Esophagus squamous epithelium (tissue), 5 donors: Measurements from ENCODE around the gene ALKBH2. TPM values are rescaled to one million over a fixed set of nuclear protein-coding genes. Genes with fewer than 3 reads are reported as not detected.
A peak's percentile ranks its signal among the peaks of the same experiment; 100 is the strongest.

ENCODE experiments used
- DNase-seq: peaks from one replicate; lab custom pipeline; 2025; lab: John Stamatoyannopoulos, UW
- H3K27ac ChIP-seq, 4 donors: fragments of 200-600 bp; sonication (generic); one replicate each; pipeline ENCODE4 v1.5.1; 2016 to 2019; ENCODE audit warnings: mild to moderate bottlenecking in 1 of 4
- H3K27me3 ChIP-seq, 4 donors: fragments of 200-600 bp; sonication (generic); 1 replicate in 3 of 4; 2 replicates in 1 of 4; pipeline versions ENCODE4 v1.5.1 to v1.6.0; 2017 to 2021; ENCODE audit warnings: antibody characterized with exemption in 1 of 4
- H3K36me3 ChIP-seq, 3 donors: fragments of 200-600 bp; sonication (generic); one replicate each; pipeline ENCODE4 v1.5.1; 2016 to 2019
- H3K4me1 ChIP-seq, 3 donors: fragments of 200-600 bp; sonication (generic); one replicate each; pipeline ENCODE4 v1.5.1; 2017 to 2019
- H3K4me3 ChIP-seq, 4 donors: fragments of 200-600 bp; sonication (generic); 1 replicate in 3 of 4; 2 replicates in 1 of 4; pipeline ENCODE4 v1.5.1; 2016 to 2019; ENCODE audit warnings: mild to moderate bottlenecking in 2 of 4, moderate library complexity in 1 of 4
- H3K9me3 ChIP-seq, 3 donors: fragments of 200-600 bp; sonication (generic); one replicate each; pipeline ENCODE4 v1.5.1; 2016 to 2019
- POLR2A ChIP-seq, 4 donors: fragments of 450-650 bp; IDR thresholded peaks; one replicate each; pipeline ENCODE4 v1.6.1; 2017; ENCODE audit warnings: antibody characterized with exemption in 4 of 4, mild to moderate bottlenecking in 4 of 4, moderate library complexity in 3 of 4
- WGBS, 2 donors: methylation state at CpG; one replicate each; pipeline ENCODE4 v1.1.5; 2018; 5-methylcytosine and 5-hydroxymethylcytosine counted together
- intact Hi-C: fragments of 100-400 bp; cut with DNase I; formaldehyde crosslinking; loops from one replicate; pipeline ENCODE4 v1.15.0; 2022
- total RNA-seq, 4 donors: library from RNA; depleted of rRNA; stranded (reverse); fragments of >200 nt; gene quantifications; one replicate each; pipeline ENCODE4 v1.1.0, GENCODE V29; 2016
- TF ChIP-seq, protein P1 (sequence below), 6 experiments: fragments of 450-650 bp in 4 of 6; fragments of 200-600 bp in 2 of 6; sonication (generic) in 2 of 6; IDR thresholded peaks; one replicate each; pipeline ENCODE4 v1.5.1; 2016 to 2019; ENCODE audit warnings: antibody characterized with exemption in 6 of 6, mild to moderate bottlenecking in 4 of 6, moderate library complexity in 4 of 6
- donor health status: DM: yes; HTN: yes; CAD: no.

The ALKBH2 gene
- total RNA-seq, 4 donors from 2014 or later: 7.9 to 20.6 (median 14.8) TPM

- Histone ChIP-seq H3K27me3 (no peaks in the 10 kb centered on the region), H3K9me3 (no peaks in the 10 kb centered on the region), H3K36me3 (peaks cover 0 to 16% (median 0%) of the 10 kb centered on the region in 3 donors), H3K4me3 (no peak overlapping the region), H3K4me1 (peaks cover 9 to 81% (median 45%) of the 10 kb centered on the region in 3 donors), H3K27ac (peak overlapping the region in 3 of 4 donors; percentile 72 to 95 (median 87))
- intact Hi-C loops: loop anchor here (10.0 kb wide), 1 partner anchor 271 kb away; no protein-coding TSS in a partner anchor
- TF ChIP-seq POLR2A (IDR thresholded peaks at IDR 0.05): no peak
- TF ChIP-seq, protein P1, sequence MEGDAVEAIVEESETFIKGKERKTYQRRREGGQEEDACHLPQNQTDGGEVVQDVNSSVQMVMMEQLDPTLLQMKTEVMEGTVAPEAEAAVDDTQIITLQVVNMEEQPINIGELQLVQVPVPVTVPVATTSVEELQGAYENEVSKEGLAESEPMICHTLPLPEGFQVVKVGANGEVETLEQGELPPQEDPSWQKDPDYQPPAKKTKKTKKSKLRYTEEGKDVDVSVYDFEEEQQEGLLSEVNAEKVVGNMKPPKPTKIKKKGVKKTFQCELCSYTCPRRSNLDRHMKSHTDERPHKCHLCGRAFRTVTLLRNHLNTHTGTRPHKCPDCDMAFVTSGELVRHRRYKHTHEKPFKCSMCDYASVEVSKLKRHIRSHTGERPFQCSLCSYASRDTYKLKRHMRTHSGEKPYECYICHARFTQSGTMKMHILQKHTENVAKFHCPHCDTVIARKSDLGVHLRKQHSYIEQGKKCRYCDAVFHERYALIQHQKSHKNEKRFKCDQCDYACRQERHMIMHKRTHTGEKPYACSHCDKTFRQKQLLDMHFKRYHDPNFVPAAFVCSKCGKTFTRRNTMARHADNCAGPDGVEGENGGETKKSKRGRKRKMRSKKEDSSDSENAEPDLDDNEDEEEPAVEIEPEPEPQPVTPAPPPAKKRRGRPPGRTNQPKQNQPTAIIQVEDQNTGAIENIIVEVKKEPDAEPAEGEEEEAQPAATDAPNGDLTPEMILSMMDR (IDR thresholded peaks at IDR 0.05): no peak
- DNase-seq: no peak
- WGBS, 2 donors: 72 to 78% methylated on average over 5 of the region's 5 CpGs
Observed at GRCh38 chr12:109113661-109114321, 20.5 kb upstream of the ALKBH2 start.

GRCh38 chr12:109112720-109113465 is 19.6 kb upstream of the ALKBH2 start:
- Histone ChIP-seq H3K4me1 (peaks cover 9 to 81% (median 45%) of the 10 kb centered on the region in 3 donors), H3K27me3 (no peaks in the 10 kb centered on the region), H3K36me3 (peaks cover 0 to 25% (median 0%) of the 10 kb centered on the region in 3 donors), H3K27ac (peak overlapping the region in 3 of 4 donors; percentile 72 to 95 (median 87)), H3K4me3 (peak overlapping the region in 1 of 4 donors; percentile 22), H3K9me3 (no peaks in the 10 kb centered on the region)
- DNase-seq: no peak
- 74 to 79% methylated on average over 9 to 11 of the region's 11 CpGs for WGBS, 2 donors
- TF ChIP-seq, protein P1 (IDR thresholded peaks at IDR 0.05): no peak
- no peak for TF ChIP-seq POLR2A (IDR thresholded peaks at IDR 0.05)
- intact Hi-C loops: loop anchor here (10.0 kb wide), 1 partner anchor 272 kb away; no protein-coding TSS in a partner anchor

GRCh38 chr12:109110988-109111495 is 17.8 kb upstream of the ALKBH2 start:
- Histone ChIP-seq H3K27me3 (no peaks in the 10 kb centered on the region), H3K27ac (peak overlapping the region; percentile 75 to 95 (median 90)), H3K4me1 (peaks cover 9 to 63% (median 34%) of the 10 kb centered on the region in 3 donors), H3K36me3 (peaks cover 0 to 43% (median 3%) of the 10 kb centered on the region in 3 donors), H3K4me3 (peak overlapping the region; percentile 33 to 72 (median 58)), H3K9me3 (no peaks in the 10 kb centered on the region)
- TF ChIP-seq, protein P1 (IDR thresholded peaks at IDR 0.05): peak in 1 of 6 experiments; percentile 30
- TF ChIP-seq POLR2A (IDR thresholded peaks at IDR 0.05): peak in 3 of 4 donors; percentile 15 to 63 (median 52)
- intact Hi-C loops: loop anchor here (10.0 kb wide), 1 partner anchor 274 kb away; no protein-coding TSS in a partner anchor
- DNase-seq: no peak
- 0 to 18% methylated on average over 8 to 12 of the region's 28 CpGs for WGBS, 2 donors

DNA sequence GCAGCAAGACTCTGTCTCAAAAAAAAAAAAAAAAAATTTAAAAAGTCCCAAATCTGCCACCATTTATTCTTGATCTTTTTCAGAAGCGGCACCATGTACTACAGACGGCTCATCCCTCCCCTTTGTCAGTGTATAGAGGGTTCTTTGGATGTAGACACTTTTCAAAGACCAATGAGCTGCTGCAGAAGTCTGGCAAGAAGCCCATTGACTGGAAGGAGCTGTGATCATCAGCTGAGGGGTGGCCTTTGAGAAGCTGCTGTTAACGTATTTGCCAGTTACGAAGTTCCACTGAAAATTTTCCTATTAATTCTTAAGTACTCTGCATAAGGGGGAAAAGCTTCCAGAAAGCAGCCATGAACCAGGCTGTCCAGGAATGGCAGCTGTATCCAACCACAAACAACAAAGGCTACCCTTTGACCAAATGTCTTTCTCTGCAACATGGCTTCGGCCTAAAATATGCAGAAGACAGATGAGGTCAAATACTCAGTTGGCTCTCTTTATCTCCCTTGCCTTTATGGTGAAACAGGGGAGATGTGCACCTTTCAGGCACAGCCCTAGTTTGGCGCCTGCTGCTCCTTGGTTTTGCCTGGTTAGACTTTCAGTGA is 16.6 kb upstream of the ALKBH2 start:
- H3K27me3 ChIP-seq: no peaks in the 10 kb centered on the region
- H3K36me3 ChIP-seq: peaks cover 0 to 55% (median 7%) of the 10 kb centered on the region in 3 donors
- no peaks in the 10 kb centered on the region for H3K9me3 ChIP-seq
- DNase-seq: no peak
- intact Hi-C loops: loop anchor here (10.0 kb wide), 1 partner anchor 275 kb away; no protein-coding TSS in a partner anchor
- no peak overlapping the region for H3K4me3 ChIP-seq
- TF ChIP-seq, protein P1 (IDR thresholded peaks at IDR 0.05): no peak
- TF ChIP-seq POLR2A (IDR thresholded peaks at IDR 0.05): no peak
- WGBS, 2 donors: 80 to 84% methylated on average over 5 to 6 of the region's 6 CpGs
- H3K4me1 ChIP-seq: peaks cover 9 to 51% (median 26%) of the 10 kb centered on the region in 3 donors
- H3K27ac ChIP-seq: peak overlapping the region; percentile 75 to 95 (median 90)
